ENCODE measurements around the gene GAGE12H.

The GAGE12H gene

DNA sequence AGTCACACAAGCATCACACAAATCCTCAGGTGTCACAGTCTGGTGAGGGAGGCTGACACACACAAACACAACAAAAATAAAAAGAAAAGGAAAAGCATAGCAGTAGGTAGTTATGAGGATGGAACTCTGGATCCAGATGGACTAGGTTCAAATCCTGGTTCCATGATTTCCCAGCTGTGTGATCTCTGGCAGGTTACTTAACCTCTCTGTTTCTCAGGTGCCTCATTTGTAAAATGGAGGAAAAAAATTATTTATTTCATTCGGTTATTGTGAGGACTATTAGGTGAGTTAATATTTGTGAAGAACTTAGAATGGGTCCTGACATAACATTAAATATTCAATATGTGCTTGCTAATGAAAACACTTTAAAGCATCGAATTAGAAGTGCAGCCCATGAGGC, 38.8 kb downstream of the GAGE12H start:
- H3K4me3 ChIP-seq (ENCODE audit: low read depth, low read length): no peak overlapping the region
- TF ChIP-seq, protein P1, sequence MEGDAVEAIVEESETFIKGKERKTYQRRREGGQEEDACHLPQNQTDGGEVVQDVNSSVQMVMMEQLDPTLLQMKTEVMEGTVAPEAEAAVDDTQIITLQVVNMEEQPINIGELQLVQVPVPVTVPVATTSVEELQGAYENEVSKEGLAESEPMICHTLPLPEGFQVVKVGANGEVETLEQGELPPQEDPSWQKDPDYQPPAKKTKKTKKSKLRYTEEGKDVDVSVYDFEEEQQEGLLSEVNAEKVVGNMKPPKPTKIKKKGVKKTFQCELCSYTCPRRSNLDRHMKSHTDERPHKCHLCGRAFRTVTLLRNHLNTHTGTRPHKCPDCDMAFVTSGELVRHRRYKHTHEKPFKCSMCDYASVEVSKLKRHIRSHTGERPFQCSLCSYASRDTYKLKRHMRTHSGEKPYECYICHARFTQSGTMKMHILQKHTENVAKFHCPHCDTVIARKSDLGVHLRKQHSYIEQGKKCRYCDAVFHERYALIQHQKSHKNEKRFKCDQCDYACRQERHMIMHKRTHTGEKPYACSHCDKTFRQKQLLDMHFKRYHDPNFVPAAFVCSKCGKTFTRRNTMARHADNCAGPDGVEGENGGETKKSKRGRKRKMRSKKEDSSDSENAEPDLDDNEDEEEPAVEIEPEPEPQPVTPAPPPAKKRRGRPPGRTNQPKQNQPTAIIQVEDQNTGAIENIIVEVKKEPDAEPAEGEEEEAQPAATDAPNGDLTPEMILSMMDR (conservative IDR thresholded peaks at IDR 0.05; ENCODE audit: low read depth, low read length): no peak
- DNase-seq (ENCODE audit: low read depth): no peak

DNA sequence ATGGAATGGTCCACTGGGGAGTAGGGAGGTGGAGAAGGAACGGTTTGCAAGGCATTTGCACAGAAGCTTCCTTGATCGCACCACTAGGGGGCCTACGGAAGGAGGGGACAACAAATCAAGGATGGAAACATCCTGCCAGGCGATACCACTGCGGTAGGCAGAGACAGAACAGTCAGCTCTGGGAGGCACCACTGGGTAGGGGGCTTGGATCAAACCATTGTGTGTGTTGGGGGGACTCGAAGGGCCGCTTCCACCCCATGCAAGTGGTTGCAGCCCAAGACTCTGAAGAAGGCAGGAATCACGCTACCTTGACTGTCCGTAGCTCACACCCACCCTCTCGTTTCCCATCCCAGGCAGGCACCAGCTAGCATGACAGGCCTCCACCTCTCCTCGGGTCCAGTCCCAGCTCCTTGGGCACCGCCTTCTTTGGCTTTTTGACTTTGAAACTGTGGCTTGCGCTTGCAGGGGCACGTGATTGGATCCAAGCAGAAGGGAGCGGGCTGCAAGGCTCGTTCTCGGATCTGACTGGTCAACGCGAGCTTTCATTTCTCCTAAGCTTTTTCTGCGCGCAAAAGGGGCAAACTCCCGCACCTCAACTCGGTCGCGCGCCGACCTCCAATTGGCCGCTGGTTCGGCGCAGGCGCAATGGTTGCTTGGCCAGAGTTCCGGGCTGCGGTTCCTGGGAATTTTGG, 47.5 kb downstream of the GAGE12H start:
- no peak for DNase-seq (ENCODE audit: low read depth)
- TF ChIP-seq, protein P1 (conservative IDR thresholded peaks at IDR 0.05; ENCODE audit: low read depth, low read length): no peak
- H3K4me3 ChIP-seq (ENCODE audit: low read depth, low read length): no peak overlapping the region

All from choroid plexus epithelial cell (primary cell).